HG02981 (cell line): ENCODE measurements around the gene RERE.

Experiments used
- ATAC-seq: cut with Tn5 transposase; IDR thresholded peaks from one replicate; pipeline ENCODE4 v1.9.1; 2021; ENCODE audit warnings: mild to moderate bottlenecking, moderate library complexity; ENCODE audit not compliant: unreplicated experiment

Gene RERE

DNA sequence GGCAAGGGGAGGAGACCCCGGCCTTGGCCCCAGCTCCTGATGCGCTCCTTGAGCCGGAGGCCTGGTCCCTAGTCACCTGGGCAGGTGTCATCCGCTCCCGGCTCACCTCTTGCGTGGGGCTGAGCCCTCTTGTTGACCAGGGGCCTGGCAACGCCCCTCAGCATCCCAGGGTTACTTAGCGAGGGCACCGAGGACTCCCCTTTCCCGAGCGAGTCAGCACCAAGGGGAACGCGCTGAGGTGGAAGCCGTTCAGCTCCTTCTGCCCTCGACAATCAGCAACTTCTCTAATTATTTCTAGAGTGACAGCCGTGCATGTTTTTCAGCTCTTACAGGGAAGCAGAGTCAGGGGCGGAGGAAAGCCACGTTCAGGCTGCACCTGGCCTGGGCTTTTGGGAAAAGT, 499.0 kb downstream of the RERE start:
- ATAC-seq: no peak

DNA sequence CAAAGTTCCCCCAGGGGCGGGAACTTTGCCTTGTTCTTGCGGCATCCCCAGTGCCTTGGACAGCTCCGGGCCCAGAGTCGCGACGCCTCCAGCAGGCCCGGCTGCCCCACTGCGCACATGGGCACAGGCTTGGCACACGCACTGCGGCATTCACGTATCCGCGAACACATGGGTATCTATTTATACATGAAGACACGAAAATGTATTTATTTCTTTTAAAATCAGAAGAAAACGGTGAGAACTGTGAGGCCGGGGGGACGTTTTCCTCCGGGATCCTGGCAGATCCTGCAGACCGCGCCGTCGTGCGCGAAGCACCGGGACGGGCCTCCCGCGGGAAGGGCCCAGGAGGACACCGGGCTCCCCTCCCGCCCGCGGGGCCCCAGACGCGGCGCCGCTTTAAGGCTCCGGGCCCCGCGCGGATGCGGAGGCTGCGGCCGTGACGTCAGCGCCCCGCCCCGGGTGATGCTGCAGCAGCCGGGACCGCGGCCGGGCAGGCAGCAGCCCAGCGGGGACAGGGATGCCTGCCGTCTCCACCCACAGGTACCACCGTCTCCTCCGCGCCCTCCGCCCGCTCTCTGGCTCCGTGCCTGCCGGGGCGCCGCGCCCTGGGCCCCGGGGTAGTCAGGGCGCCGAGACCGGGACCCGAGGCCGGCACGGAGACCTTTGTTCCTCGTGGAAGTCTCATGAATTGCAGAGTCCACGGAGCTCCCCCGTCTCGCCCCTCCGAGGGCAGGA, 499.6 kb downstream of the RERE start, which contains the start of gene SLC45A1:
Gene SLC45A1, plus strand, starts transcription at position 468 of the 735 bp plus-strand sequence. CDS start 6,216 bp downstream, outside the sequence.
- no peak for ATAC-seq

DNA sequence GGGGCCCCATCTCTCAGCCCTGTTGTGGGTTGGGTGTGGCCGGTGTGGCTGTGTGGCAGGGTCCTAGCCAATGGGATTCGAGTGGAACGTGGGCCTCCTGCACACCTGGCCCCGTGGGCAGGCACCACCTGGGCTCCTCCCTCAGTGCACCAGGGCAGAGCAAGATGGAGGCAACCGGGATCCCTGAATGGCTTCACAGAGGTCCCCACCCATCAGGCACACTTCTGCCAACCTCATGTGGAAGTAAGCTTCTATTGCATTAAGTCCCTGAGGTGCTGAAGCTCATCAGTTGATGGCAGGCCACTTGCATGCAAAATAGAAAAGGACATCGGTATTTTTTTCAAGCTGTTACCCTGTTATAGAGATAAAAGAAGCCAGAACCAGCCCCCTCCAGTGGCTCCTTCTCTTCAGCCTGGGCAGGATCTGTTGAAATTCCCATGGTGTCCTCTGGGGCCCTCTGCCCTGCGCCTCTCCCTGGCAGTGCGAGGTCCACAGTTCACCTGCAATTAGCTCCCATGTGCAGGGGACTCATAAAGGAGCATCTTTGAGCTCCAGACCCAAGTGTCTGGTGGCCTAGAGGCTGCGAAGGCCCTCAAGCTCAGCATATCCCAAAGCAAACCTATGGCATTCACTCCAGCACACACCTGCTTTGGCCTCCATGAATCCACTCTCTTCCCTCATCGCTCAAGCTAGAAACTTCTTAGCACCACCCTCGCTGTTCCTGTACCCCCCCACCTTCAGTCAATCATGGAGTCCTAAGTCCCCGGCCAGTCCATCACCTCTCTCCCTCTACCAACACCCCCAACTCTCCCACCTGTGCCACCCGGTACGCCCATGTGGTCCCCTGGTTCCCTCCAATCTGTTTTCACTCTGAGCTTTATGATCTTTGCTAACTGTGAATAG, 501.6 kb downstream of the RERE start:
- ATAC-seq: no peak

DNA sequence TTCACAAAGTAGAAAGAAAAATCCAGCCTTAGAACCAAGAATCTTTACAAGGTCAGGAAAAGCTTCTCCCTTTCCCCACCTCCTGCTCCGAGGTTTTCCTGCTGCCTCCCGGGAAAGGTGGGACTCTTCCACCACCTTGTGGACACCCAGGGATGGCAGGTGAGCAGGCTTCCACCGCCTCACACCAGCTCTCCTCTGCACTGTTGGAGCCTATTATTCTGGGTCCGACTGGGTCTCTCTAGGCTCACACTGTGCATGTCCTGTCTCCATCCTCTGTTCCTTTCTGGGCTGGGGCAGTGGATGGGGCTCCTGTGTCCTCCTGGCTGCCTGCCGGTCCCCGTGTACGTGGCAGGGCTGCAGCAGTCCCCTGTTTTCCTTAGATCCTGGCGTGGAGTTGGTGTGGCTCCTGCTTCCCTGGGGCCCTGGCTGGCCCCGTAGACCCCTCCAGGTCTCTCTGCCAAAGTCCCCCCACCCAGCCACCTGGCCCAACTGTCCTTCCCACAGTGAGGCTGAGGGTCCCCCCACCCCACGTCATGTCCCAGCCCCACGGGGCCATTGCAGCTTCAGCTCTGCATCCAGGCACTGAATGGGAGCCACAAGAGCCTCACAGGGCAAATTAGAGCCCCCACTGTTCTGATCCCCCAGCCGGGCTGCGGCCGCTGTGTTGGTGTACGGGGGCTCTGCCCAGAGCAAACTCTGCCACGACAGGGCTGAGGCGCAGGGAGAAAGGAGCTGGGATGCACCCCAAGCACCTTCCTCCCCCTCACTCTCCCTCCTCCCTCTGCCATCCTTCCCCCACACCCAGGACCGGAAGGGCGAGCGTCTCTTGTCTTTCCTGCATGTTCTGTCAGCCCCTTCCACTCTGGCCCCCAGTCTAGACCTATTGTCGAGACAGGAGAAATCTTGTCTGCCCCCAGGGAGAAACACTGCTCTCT, 502.8 kb downstream of the RERE start:
- ATAC-seq: no peak

DNA sequence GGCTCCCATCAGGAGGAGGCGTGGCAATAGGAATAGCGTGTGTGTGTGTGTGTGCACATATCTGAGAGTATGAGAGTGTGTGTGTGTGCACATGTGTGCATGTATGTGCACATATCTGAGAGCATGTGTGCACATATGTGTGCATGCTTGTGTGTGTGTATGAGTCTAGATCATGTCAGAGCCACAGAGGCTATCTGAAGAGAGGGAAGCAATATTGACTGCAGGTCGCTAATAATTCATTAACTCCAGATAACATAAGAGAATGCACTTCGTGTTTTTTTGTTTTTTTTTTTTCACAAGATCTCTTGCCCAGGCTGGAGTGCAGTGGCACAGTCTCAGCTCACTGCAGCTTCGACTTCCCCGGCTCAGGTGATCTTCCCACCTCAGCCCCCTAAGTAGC, 504.2 kb downstream of the RERE start:
- ATAC-seq: no peak

DNA sequence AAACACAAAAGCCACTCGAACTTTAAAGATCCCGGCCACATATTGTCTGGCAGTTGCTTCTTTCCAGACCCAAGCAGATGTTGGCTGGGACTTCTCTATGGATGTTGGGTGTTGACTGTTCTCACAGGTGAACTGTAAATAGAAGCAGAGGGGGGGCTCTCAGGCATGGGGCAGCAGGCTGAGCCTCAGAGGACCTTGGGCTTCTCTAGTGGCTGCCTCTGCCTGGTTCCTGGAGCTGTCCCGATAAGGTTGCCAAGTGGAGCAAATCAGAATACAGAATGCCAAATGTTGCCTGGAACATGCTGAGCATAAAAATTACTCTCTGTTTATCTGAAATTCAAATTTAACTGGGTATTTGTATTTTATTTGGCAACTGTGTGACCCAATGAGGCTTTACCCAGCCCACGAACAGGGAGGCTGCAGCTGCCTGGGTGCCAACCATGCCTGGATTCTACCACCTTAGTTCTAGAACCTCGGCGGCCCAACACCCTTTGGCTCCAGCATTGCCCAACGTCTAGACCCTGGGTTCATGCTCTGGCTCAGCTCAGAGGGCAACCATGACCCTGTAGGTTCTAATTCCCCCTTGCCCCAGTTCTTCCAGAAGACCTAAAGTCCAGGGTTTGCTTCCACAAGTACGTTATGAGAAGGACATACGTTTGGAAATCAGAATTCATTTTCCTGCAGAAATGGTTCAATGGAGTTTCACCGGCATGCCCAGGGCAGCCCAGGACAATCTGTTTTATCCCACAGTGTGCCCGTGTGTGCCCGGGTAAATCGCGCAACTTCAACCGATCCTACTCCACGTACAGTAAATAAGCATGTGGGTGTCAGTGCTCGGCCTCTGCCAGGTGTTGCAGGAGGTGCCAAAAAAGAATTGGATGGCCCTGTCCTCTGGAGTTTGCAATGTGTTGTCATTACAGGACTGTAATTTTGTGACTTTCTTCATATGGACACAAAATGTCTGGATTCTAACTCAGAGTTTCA, 504.9 kb downstream of the RERE start:
- no peak for ATAC-seq

DNA sequence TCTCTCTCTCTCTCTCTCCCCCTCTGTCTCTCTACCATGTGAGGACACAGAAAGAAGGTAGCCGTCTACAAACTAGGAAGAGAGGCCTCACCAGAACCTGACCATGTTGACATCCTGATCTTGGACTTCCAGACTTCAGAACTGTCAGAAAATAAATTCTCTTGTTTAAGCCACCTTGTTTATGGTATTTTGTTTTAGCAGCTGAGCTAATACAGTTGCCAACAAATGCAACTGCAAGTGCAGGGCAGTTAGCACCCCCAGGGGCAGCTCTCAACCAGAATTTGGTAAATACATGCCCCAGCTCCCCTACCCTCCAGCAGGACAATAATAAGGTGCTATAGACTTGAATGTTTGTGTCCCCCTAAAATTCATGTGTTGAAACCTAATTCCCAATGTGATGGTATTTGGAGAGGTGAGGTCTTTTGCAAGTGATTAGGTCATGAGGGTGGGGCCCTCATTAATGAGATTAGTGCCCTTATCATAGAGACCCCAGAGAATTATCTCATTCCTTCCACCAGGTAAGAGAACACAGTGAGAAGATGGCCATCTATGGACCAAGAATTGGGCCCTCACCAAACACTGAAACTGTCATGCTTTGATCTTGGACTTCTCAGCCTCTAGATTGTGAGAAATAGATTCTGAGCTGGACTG, 506.2 kb downstream of the RERE start:
- ATAC-seq: no peak

DNA sequence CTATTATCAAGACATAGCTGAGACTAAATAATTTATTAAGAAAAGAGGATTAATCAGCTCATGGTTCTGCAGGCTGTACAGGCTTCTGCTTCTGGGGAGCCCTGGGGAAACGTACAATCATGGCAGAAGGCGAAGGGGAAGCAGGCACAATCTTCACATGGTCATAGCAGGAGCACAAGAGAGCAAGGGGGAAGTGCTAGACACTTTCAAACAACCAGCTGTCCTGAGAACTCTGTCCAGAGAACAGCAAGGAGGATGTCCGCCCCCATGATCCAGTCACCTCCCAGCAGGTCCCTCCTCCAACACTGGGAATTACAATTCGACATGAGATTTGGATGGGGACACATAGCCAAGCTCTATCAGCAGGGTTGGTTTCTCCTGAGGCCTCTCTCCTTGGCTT, 509.8 kb downstream of the RERE start:
- no peak for ATAC-seq

DNA sequence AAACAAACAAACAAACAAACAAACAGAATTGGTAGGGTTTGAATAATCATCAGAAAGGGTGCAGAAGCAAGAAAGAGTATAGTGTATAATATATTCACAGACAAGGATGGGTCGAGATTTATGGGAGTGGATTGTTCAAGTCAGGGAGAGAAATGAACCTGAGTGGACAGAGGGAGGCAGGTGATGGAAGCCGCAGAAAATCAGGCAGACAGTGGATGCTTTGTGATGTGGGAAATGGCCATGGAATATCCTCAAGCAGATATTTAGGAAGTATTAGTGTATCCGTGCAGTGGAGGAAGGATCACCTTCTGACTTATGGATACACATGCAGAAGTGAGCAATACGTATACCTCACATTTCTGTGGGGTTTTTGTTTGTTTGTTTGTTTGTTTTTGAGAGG, 513.6 kb downstream of the RERE start:
- no peak for ATAC-seq

DNA sequence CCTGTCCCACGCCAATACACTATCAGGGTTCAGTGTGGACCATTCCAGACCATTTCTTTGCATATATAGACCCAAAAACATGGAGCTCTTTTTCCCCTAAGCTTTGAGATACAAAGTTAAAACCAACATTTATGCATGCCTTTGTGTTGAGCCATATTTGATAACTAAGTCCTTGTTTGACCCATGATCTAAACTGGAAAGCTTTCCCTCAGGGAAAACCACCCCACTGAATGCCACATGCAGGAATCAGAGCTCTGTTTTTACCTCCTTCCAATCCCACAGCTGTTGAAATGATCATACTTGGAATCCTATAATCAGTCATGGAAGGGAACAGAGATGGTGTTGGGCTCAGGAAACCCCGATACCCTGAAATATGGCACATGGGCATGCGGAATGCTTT, 514.3 kb downstream of the RERE start:
- no peak for ATAC-seq
